Subcutaneous abdominal adipose tissue (tissue), 5 donors: ENCODE measurements around the gene AMPH.

Experiments
- H3K27ac ChIP-seq: one replicate; pipeline ENCODE4 v1.7.0; 2013; ENCODE audit warnings: low read depth, mild to moderate bottlenecking, inconsistent platforms, low read length, moderate library complexity
- H3K27me3 ChIP-seq, 5 donors: one replicate each; pipeline ENCODE4 v1.7.0; 2013; ENCODE audit warnings: low read length in 5 of 5, inconsistent platforms in 1 of 5; ENCODE audit not compliant: control insufficient read depth in 5 of 5, insufficient read depth in 4 of 5
- H3K36me3 ChIP-seq, 5 donors: one replicate each; pipeline ENCODE4 v1.7.0; 2013; ENCODE audit warnings: low read length in 5 of 5; ENCODE audit not compliant: control insufficient read depth in 5 of 5, insufficient read depth in 5 of 5
- H3K4me1 ChIP-seq, 5 donors: one replicate each; pipeline ENCODE4 v1.7.0; 2013; ENCODE audit warnings: low read length in 5 of 5, mild to moderate bottlenecking in 3 of 5, moderate library complexity in 1 of 5; ENCODE audit not compliant: control insufficient read depth in 5 of 5, insufficient read depth in 5 of 5
- H3K4me3 ChIP-seq, 5 donors: one replicate each; pipeline ENCODE4 v1.7.0; 2013; ENCODE audit warnings: low read length in 5 of 5, low read depth in 1 of 5
- H3K9ac ChIP-seq, 5 donors: one replicate each; pipeline ENCODE4 v1.7.0; 2013; ENCODE audit warnings: low read length in 5 of 5, mild to moderate bottlenecking in 4 of 5, moderate library complexity in 3 of 5
- H3K9me3 ChIP-seq, 5 donors: one replicate each; pipeline ENCODE4 v1.7.0; 2013; ENCODE audit warnings: low read length in 5 of 5; ENCODE audit not compliant: control insufficient read depth in 5 of 5
- donor health status: healthy.
- donor health status: healthy.
- donor health status: healthy.
- donor health status: healthy.
- donor health status: healthy.

Gene AMPH

DNA sequence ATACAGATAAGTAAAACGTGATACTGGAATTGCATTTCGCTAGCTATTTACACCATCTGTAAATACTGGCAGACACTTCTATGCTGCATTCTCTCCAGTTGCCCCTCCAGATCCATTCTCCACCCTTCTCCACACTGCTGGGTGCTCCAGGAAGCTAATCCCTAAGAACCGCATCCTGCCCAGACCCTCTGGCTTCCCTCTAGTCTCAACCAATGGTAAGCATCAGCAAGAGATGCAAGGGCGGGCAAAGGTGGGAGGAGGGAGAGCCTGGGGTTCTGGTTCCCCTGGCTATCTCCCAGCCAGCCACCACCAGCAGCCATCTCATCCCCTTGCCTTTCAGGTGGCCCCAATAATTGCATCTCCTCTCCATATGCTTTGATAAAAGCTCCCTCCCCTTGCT, 84.4 kb downstream of the AMPH start:
- no peaks in the 10 kb centered on the region for H3K9me3 ChIP-seq

DNA sequence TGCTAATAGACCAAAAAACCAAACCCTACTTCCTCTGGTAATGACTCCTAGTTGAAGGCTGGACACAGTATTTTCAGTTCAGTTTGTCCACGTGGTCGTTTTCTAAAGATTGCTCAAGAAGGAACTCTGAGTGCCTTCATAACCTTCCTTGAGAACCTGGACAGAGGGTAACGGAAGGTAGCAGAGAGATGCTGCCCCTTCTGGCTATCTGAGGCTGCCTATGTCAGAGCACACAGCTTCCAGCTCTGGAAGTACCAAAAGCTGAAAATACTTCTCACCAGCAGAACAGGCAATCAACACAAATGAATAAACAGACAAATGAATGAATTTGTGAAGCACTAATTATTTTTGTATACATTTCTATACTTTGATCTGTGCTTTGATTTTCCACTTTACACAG, 85.2 kb downstream of the AMPH start:
- H3K9me3 ChIP-seq: no peaks in the 10 kb centered on the region
- no peaks in the 10 kb centered on the region for H3K36me3 ChIP-seq
- peaks cover 0 to 3% (median 0%) of the 10 kb centered on the region in 5 donors for H3K27me3 ChIP-seq
- no peak overlapping the region for H3K27ac ChIP-seq
- no peak overlapping the region for H3K9ac ChIP-seq
- no peaks in the 10 kb centered on the region for H3K4me1 ChIP-seq
- H3K4me3 ChIP-seq: no peak overlapping the region

More for the DNA sequence above, 84.4 kb downstream of the AMPH start:
- no peaks in the 10 kb centered on the region for H3K4me1 ChIP-seq
- peaks cover 0 to 3% (median 0%) of the 10 kb centered on the region in 5 donors for H3K27me3 ChIP-seq
- no peaks in the 10 kb centered on the region for H3K36me3 ChIP-seq
- no peak overlapping the region for H3K9ac ChIP-seq
- H3K27ac ChIP-seq: no peak overlapping the region
- H3K4me3 ChIP-seq: no peak overlapping the region

DNA sequence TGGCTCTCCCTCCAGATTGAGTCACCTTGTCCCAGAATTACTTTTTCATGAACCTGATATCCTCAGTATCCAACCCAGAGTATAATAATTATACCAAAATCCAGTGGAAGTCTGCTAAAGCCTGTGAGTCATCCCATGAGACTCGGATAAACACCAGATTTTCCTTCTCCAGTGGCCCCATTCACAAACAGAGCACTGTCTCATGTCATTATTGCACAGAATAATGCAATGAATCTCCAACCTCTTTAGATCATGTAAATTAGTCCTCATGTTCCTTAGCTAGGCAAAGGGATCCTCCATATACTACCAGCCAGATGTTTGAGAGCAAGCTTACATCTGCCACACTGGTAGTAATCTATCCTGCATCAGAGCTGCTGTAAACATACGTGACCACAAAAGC, 89.0 kb downstream of the AMPH start:
- Histone ChIP-seq H3K4me1 (no peaks in the 10 kb centered on the region), H3K36me3 (no peaks in the 10 kb centered on the region), H3K27ac (no peak overlapping the region), H3K9me3 (no peaks in the 10 kb centered on the region), H3K27me3 (peaks cover 0 to 3% (median 0%) of the 10 kb centered on the region in 5 donors), H3K4me3 (no peak overlapping the region), H3K9ac (no peak overlapping the region)

DNA sequence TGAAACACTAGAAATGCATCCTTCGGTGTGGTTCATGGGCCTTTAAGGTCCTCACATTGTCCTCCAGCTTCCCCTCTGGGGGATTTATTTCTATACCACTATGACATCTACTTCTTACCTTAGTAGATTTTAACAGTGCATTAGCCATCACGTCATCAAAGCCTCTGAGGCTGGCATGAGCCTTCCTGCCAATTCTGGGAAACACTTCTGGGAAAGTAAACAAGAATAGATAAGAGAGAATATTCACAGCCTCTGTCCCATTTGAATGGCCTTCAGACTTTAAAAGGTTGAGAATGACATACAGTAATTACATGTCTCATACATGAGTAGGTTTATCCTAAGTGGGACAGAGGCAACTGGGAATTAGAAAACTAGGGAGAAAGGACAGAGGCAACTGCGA, 89.7 kb downstream of the AMPH start:
- H3K4me3 ChIP-seq: no peak overlapping the region
- H3K9ac ChIP-seq: no peak overlapping the region
- no peaks in the 10 kb centered on the region for H3K36me3 ChIP-seq
- H3K9me3 ChIP-seq: no peaks in the 10 kb centered on the region
- no peak overlapping the region for H3K27ac ChIP-seq
- no peaks in the 10 kb centered on the region for H3K4me1 ChIP-seq
- H3K27me3 ChIP-seq: no peaks in the 10 kb centered on the region

DNA sequence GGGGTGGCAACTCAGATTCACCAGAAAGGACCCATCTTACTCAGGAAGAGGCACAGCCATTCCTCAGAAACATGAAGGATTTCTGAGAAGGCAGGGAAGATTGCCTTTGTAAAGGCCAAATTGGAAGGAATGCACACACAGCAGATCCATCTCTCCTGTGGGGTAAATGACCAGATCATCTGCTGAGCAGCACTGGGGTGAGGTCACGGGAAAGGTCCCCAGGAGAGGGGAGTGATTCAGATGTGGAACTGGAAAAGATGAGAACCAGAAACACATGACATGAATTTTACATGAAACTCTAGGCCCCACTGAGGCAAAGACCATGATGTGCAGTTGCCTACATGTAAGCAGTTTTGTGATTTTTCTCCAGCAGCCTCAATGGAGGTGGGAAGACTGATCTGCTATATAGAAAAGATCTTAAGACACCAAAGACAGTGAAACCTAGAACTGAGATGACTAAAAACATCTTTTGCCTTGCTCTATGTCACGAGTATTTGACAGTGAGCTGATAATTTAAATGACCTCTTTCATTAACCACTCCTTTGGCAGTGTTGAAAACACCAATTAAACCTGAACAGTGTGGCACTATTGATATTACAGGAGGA, 91.6 kb downstream of the AMPH start:
- no peaks in the 10 kb centered on the region for H3K9me3 ChIP-seq
- H3K27ac ChIP-seq: no peak overlapping the region
- H3K27me3 ChIP-seq: no peaks in the 10 kb centered on the region
- no peak overlapping the region for H3K9ac ChIP-seq
- H3K36me3 ChIP-seq: no peaks in the 10 kb centered on the region
- no peaks in the 10 kb centered on the region for H3K4me1 ChIP-seq
- no peak overlapping the region for H3K4me3 ChIP-seq

DNA sequence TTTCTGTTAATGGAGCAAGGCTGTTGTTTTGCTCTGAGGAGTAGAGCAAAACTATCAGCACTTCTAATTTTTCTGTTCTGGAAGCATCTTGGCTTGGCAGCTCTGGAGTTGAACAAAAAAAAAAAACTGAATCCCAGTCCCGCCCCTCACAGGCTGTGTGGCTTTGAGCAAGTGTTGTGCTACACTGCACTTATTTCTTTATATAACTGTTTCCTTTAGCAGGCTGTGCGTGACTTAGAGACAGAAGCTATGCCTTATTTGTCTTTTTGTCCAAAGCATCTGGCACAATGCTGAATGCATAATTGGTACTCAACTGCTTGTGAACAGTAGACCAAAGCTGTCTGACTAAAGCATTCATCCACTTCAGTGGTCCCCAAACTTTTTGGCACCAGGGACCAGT, 96.1 kb downstream of the AMPH start:
- Histone ChIP-seq H3K4me1 (no peaks in the 10 kb centered on the region), H3K36me3 (no peaks in the 10 kb centered on the region), H3K27ac (no peak overlapping the region), H3K9me3 (no peaks in the 10 kb centered on the region), H3K27me3 (no peaks in the 10 kb centered on the region), H3K9ac (no peak overlapping the region), H3K4me3 (no peak overlapping the region)

DNA sequence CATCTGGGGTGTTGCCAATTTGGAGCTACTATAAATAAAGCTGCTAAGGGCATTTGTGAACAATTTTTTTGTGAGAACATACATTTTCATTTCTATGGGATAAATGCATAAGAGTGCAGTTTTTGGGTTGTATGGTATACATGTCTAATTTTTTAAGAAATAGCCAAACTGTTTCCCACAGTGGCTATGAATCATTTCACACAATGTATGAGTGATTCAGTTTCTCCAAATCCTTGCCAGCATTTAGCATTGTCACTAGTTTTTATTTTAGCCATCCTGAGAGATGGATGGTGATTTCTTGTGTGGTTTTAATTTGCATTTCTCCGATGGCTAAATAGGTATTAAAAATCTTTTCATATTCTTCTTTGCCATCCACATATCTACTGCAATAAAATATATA, 105.3 kb downstream of the AMPH start:
- H3K27me3 ChIP-seq: no peaks in the 10 kb centered on the region
- no peak overlapping the region for H3K4me3 ChIP-seq
- H3K9ac ChIP-seq: no peak overlapping the region
- no peaks in the 10 kb centered on the region for H3K4me1 ChIP-seq
- no peaks in the 10 kb centered on the region for H3K9me3 ChIP-seq
- H3K36me3 ChIP-seq: no peaks in the 10 kb centered on the region
- no peak overlapping the region for H3K27ac ChIP-seq

DNA sequence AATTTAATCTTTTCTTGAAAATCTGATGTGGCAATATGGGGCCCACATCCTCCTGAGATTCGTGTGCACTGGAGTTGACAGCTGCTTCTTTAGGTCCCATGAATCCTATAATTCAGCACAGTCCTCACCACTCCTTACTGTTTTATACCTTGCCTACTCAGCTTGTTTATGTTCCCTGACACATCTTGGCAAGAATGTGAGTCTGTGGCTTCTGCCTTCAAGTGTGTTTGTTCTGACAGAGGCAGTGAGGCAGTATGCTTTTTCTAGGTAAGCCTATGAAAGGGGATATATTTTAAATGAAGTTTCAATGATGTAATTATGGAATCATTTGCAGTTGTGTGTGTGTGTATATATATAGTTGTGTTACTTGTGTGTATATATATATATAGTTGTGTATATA, 106.4 kb downstream of the AMPH start:
- Histone ChIP-seq H3K27me3 (no peaks in the 10 kb centered on the region), H3K27ac (no peak overlapping the region), H3K9ac (no peak overlapping the region), H3K36me3 (no peaks in the 10 kb centered on the region), H3K9me3 (no peaks in the 10 kb centered on the region), H3K4me3 (no peak overlapping the region), H3K4me1 (no peaks in the 10 kb centered on the region)

DNA sequence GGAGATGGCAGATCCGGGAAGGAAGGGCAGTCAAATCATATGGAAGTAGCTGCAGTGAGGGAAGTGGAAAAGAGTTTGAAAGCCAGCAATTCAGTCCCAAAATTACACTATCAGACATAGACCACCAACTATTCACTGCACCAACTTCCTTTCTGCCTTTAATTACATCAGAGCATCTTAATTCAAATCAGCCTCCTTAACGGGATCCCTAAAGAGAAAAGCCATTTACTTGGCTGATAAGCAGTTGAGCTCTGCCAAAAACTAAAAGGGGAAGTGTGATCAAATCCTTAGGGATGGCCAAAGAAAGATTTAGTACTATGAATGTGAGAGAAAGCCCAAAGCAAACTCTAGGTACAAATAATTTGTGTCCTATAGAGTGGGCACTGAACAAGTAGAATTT, 110.4 kb downstream of the AMPH start:
- Histone ChIP-seq H3K4me3 (no peak overlapping the region), H3K27me3 (no peaks in the 10 kb centered on the region), H3K36me3 (no peaks in the 10 kb centered on the region), H3K4me1 (no peaks in the 10 kb centered on the region), H3K9me3 (peaks cover 0 to 18% (median 9%) of the 10 kb centered on the region in 5 donors), H3K27ac (no peak overlapping the region), H3K9ac (no peak overlapping the region)

DNA sequence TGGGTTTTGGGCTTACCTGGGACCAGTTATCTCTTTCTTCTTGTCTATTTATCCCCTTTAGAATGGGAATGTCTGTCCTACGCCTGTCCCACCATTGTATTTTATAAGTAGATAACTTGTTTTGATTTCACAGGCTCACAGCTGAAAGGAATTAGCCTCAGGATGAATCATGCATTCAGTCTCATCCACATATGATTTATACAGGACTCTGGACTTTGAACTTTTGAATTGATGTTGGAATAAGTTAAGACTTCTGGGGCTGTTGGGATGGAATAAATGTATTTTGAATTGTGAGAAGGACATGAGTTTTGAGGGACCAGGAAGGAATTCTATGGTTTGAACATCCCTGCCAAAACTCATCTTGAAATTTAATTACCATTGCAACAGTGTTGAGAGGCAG, 112.6 kb downstream of the AMPH start:
- Histone ChIP-seq H3K9me3 (peaks cover 2 to 28% (median 18%) of the 10 kb centered on the region in 5 donors), H3K4me1 (no peaks in the 10 kb centered on the region), H3K27ac (no peak overlapping the region), H3K4me3 (no peak overlapping the region), H3K27me3 (no peaks in the 10 kb centered on the region), H3K9ac (no peak overlapping the region), H3K36me3 (no peaks in the 10 kb centered on the region)

DNA sequence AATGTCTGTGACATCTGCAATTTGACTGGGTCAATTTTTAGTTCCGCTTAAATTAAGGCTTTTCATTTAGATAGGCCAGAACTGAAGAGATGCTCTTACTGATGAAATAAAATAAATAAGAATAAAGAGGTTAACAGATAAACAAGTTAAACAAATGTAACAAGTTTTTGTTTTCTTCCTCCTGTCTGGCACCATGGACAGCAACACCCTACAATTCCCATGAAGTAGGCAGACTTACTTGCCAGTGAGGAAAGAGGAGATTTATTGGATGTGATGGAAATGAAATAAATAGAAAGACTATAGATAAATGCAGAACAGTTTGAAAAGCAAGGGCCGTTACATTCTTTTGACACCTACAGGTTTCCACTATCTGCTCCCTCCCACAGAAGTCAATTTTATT, 118.5 kb downstream of the AMPH start:
- Histone ChIP-seq H3K4me3 (no peak overlapping the region), H3K9ac (no peak overlapping the region), H3K9me3 (peaks cover 2 to 26% (median 18%) of the 10 kb centered on the region in 5 donors), H3K36me3 (no peaks in the 10 kb centered on the region), H3K4me1 (no peaks in the 10 kb centered on the region), H3K27me3 (no peaks in the 10 kb centered on the region), H3K27ac (no peak overlapping the region)
